Measurements from ENCODE around the gene TTLL9. TPM values are rescaled to one million over a fixed set of nuclear protein-coding genes. Genes with fewer than 3 reads are reported as not detected.

The TTLL9 gene
- total and polyA plus RNA-seq, 4 donors, result 0.06 to 0.08 TPM; not detected in 2

- no peak for TF ChIP-seq HNF4A (conservative IDR thresholded peaks at IDR 0.05)
- no peak for TF ChIP-seq FOXA2 (IDR thresholded peaks at IDR 0.05)
- no peak for TF ChIP-seq ATF3 (IDR thresholded peaks at IDR 0.05)
- no peak for TF ChIP-seq EGR1 (IDR thresholded peaks at IDR 0.05; ENCODE audit: low read depth in 2 of 2)
- no peak for TF ChIP-seq GABPA (IDR thresholded peaks at IDR 0.05 in 1 of 2, conservative IDR thresholded peaks at IDR 0.05 in 1 of 2)
- TF ChIP-seq YY1 (IDR thresholded peaks at IDR 0.05), result no peak
- TF ChIP-seq NR2F2 (IDR thresholded peaks at IDR 0.05), result no peak
- TF ChIP-seq MAX (IDR thresholded peaks at IDR 0.05), result no peak
- TF ChIP-seq RXRA (IDR thresholded peaks at IDR 0.05), result no peak
- TF ChIP-seq CTCF (IDR thresholded peaks at IDR 0.05; ENCODE audit: low read depth, low read length, missing input control), result no peak
- no peak for TF ChIP-seq JUND (IDR thresholded peaks at IDR 0.05)
- TF ChIP-seq REST (IDR thresholded peaks at IDR 0.05), result no peak
- TF ChIP-seq RAD21 (IDR thresholded peaks at IDR 0.05), result no peak
- no peak for TF ChIP-seq FOXA1 (IDR thresholded peaks at IDR 0.05)
- TF ChIP-seq SP1 (IDR thresholded peaks at IDR 0.05), result no peak
- no peak for TF ChIP-seq HNF4G (IDR thresholded peaks at IDR 0.05)
- TF ChIP-seq TAF1 (conservative IDR thresholded peaks at IDR 0.05), result no peak
- DNase-seq (ENCODE audit: low spot score), result no peak
These were observed 38.0 kb downstream of the TTLL9 start for GRCh38 chr20:31908424-31908823.

GRCh38 chr20:31909253-31910070 lies 39.0 kb downstream of the TTLL9 start:
- Histone ChIP-seq H3K9ac (ENCODE audit: low read depth in 1 of 2, low read length in 2 of 2) (no peak overlapping the region), H3K27ac (ENCODE audit: low read depth in 1 of 2, low read length in 2 of 2) (no peak overlapping the region), H3K4me3 (ENCODE audit: low read depth in 1 of 3, low read length in 3 of 3) (no peak overlapping the region), H3K4me1 (ENCODE audit: control insufficient read depth in 4 of 4, insufficient read depth in 4 of 4, low read length in 3 of 4) (no peaks in the 10 kb centered on the region), H3K36me3 (ENCODE audit: control insufficient read depth in 4 of 4, insufficient read depth in 3 of 4, low read depth in 1 of 4, low read length in 3 of 4) (no peaks in the 10 kb centered on the region), H3K27me3 (ENCODE audit: control insufficient read depth in 4 of 4, insufficient read depth in 4 of 4, low read length in 3 of 4) (no peaks in the 10 kb centered on the region), H3K9me3 (ENCODE audit: control insufficient read depth in 4 of 4, low read length in 3 of 4) (no peaks in the 10 kb centered on the region)
- WGBS, result 89% methylated on average over 17 of the region's 17 CpGs
- TF ChIP-seq SP1 (IDR thresholded peaks at IDR 0.05), result no peak
- no peak for TF ChIP-seq HNF4A (conservative IDR thresholded peaks at IDR 0.05)
- TF ChIP-seq TAF1 (conservative IDR thresholded peaks at IDR 0.05), result no peak
- no peak for TF ChIP-seq EGR1 (IDR thresholded peaks at IDR 0.05; ENCODE audit: low read depth in 2 of 2)
- no peak for TF ChIP-seq RXRA (IDR thresholded peaks at IDR 0.05)
- no peak for TF ChIP-seq NR2F2 (IDR thresholded peaks at IDR 0.05)
- no peak for TF ChIP-seq YY1 (IDR thresholded peaks at IDR 0.05)
- no peak for TF ChIP-seq ZBTB33 (IDR thresholded peaks at IDR 0.05)
- TF ChIP-seq HNF4G (IDR thresholded peaks at IDR 0.05), result no peak
- no peak for TF ChIP-seq CTCF (IDR thresholded peaks at IDR 0.05; ENCODE audit: low read depth, low read length, missing input control)
- TF ChIP-seq MAX (IDR thresholded peaks at IDR 0.05), result no peak
- TF ChIP-seq RAD21 (IDR thresholded peaks at IDR 0.05), result no peak
- DNase-seq (ENCODE audit: low spot score), result no peak

More at GRCh38 chr20:31908424-31908823, 38.0 kb downstream of the TTLL9 start:
- Histone ChIP-seq H3K4me1 (ENCODE audit: control insufficient read depth in 4 of 4, insufficient read depth in 4 of 4, low read length in 3 of 4) (no peaks in the 10 kb centered on the region), H3K36me3 (ENCODE audit: control insufficient read depth in 4 of 4, insufficient read depth in 3 of 4, low read depth in 1 of 4, low read length in 3 of 4) (no peaks in the 10 kb centered on the region), H3K4me3 (ENCODE audit: low read depth in 1 of 3, low read length in 3 of 3) (no peak overlapping the region), H3K27me3 (ENCODE audit: control insufficient read depth in 4 of 4, insufficient read depth in 4 of 4, low read length in 3 of 4) (no peaks in the 10 kb centered on the region), H3K9me3 (ENCODE audit: control insufficient read depth in 4 of 4, low read length in 3 of 4) (no peaks in the 10 kb centered on the region), H3K9ac (ENCODE audit: low read depth in 1 of 2, low read length in 2 of 2) (no peak overlapping the region), H3K27ac (ENCODE audit: low read depth in 1 of 2, low read length in 2 of 2) (no peak overlapping the region)
- 83% methylated on average over 11 of the region's 11 CpGs for WGBS
